Effector CD4-positive, alpha-beta T cell (primary cell): ENCODE results near the gene TRIM33.

Experiments used
- DNase-seq: peaks from one replicate; pipeline ENCODE4 v3.0.0-alpha.2; 2020
- total RNA-seq: gene quantifications from one replicate; lab custom pipeline; 2026; lab: John Stamatoyannopoulos, UW

The TRIM33 gene
- 147 reads per million, percentile 89 among the genes with 10 or more reads in this experiment for total RNA-seq

DNA sequence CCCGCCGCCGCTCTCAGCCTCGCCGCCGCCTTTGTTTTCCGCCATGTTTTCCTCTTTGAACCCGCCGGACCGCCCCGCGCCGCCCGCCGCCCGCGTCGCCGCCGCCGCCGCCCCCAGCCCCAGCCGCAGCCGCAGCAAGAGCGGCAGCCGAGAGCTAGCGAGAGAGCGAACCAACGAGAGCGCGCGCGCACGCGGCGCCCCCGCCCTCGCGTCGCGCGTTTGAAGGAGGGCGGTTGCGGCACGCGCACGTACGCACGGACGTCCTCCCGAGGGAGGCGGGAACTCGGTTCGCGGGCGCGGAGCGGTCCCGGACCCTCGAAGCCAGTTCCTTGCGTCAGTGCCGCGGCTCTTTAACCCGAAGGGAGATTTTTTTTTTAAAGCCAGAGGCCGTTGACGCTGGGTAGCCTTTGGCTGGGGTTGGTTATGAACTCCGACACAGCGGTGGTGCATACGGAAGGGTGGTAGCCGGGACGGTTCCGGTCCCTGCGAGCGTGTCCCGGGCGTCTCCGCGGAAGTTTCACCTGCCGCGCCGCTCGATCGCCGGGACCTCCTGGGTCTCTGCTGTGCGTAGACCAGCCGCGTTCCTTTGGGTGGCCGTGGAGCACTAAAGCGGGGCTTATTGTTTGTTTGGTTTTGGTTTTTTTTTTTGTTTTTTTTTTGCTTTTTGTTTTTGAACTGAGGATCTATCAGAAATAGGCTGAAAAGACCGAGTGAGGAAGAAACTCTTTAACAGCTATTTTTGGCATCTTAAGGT is at the start of gene TRIM33:
TRIM33 (minus strand) TSS at position 172 of the 754 bp plus-strand sequence; CDS start at position 45, 127 bp downstream.
- DNase-seq: peak; percentile 87

GRCh38 chr1:114559356-114559755 is 48.4 kb upstream of the TRIM33 start:
- DNase-seq: no peak

- DNase-seq: no peak
Measured at GRCh38 chr1:114558544-114558943, 47.5 kb upstream of the TRIM33 start.

- no peak for DNase-seq
Measured at GRCh38 chr1:114554577-114554976, 43.6 kb upstream of the TRIM33 start.

DNA sequence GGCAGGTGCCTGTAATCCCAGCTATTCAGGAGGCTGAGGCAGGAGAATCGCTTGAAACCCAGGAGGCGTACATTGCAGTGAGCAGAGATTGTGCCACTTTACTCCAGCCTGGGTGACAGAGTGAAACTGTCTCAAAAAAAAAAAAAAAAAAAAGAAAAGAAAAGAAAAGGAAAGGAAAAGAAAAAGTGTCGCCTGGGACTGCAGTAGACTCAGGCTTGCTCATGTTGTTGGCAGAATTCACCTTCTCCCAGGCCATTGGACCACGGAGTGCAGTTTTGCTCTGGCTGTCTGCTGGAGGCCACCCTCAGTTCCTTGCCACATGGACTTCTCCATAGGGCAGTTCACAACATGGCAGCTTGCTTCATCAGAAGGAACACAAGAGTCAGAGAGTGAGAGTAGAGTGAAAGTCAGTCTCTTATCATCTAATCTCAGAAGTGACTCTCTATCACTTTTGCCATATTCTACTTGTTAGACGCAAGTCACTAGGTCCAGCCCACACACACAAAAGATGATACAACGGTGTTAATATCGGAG is 41.2 kb upstream of the TRIM33 start:
- no peak for DNase-seq

GRCh38 chr1:114551400-114551799 is 40.4 kb upstream of the TRIM33 start:
- DNase-seq: no peak

DNA sequence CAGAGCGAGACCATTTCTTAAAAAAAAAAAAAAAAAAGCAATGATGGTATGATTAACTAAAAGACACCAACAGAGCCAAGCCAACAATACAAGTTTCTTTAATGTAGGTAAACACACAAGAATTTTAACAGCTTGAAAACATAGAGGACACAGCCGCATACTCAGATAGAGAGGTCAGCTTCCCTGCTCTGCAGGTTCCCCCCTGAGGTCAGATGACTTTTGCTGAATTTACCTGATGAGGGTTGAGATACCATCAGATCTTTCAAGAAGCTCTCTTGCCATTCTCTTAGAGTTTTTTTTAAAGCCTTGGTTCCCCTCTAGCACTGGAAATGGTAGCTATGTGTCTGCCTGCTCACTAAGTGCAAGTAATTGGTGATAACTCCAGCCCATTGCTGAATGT is 39.3 kb upstream of the TRIM33 start:
- no peak for DNase-seq

GRCh38 chr1:114549137-114549536 is 38.1 kb upstream of the TRIM33 start:
- no peak for DNase-seq

GRCh38 chr1:114547076-114547475 is 36.1 kb upstream of the TRIM33 start:
- no peak for DNase-seq

GRCh38 chr1:114545796-114546195 is 34.8 kb upstream of the TRIM33 start:
- no peak for DNase-seq

GRCh38 chr1:114545315-114545714 is 34.3 kb upstream of the TRIM33 start:
- no peak for DNase-seq

DNA sequence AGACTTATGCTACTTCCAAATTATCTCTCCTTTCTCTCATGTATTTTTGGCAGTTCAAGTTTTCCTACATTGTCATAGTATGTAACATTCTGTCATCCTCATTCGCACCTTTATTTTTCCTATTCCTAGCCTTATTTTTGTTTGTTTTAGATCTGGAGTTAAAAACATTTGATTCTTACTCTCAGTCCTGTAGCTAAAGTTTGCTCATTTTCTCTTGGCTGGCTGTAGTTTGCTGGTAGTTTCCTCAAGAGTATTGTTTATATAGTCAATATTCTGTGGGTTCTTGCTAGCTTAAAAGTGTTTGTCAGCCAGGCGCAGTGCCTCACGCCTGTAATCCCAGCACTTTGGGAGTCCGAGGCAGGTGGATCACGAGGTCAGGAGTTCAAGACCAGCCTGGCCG is 29.8 kb upstream of the TRIM33 start:
- DNase-seq: no peak

DNA sequence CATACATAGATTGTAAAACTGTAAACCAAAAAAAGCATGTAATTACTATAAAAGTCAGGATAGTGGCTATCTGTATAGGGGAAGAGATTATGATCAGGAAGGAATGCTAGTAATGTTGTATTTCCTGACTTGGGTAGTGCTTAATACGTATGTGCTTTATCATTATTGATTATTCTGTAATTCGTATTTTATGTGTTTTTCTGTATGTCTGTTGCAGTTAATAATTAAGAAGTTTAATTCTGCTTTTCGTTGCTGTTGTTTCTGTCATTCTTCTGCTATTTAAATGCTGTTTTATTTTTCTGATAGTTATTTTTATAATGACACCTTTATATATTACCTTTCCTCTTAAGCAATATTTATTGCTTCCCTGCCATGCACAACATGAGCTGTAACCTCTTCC is 29.3 kb upstream of the TRIM33 start:
- no peak for DNase-seq

DNA sequence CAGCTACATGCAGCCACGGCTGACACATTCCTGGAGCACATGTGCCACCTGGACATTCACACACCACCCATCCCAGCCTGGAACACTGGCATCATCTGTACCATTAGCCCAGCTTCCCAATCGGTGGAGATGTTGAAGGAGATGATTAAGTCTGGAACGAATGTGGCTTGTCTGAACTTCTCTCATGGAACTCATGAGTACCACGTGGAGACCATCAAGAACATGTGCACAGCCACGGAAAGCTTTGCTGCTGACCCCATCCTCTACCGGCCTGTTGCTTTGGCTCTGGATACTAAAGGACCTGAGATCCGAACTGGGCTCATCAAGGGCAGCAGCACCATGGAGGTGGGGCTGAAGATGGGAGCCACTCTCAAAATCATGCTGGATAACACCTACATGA is 25.0 kb upstream of the TRIM33 start:
- DNase-seq: no peak

DNA sequence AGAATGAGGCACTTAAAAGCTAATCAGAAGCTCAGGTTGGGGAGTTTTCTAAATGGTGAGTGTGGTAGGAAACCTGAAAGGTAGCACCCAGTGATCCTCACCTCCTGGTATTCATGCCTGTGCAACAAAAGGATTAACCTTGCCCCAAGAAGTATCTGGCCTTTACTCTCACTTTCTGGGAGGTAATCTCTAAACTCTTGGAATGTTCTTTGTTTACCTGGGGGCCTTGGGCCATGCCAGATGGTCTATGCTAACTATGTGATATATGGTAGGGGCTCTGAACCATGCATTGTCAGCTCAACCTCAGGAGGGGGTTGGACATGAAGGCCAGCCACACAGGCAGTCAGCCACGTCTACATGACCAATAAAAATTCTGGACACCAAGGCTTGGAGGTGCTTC is 24.4 kb upstream of the TRIM33 start:
- DNase-seq: no peak

- DNase-seq: no peak
Measured at GRCh38 chr1:114531094-114531493, 20.1 kb upstream of the TRIM33 start.

- DNase-seq: no peak
Measured at GRCh38 chr1:114530224-114530623, 19.2 kb upstream of the TRIM33 start.

- no peak for DNase-seq
Measured at GRCh38 chr1:114524944-114525343, 13.9 kb upstream of the TRIM33 start.

GRCh38 chr1:114522264-114522575 is 11.2 kb upstream of the TRIM33 start:
- no peak for DNase-seq

DNA sequence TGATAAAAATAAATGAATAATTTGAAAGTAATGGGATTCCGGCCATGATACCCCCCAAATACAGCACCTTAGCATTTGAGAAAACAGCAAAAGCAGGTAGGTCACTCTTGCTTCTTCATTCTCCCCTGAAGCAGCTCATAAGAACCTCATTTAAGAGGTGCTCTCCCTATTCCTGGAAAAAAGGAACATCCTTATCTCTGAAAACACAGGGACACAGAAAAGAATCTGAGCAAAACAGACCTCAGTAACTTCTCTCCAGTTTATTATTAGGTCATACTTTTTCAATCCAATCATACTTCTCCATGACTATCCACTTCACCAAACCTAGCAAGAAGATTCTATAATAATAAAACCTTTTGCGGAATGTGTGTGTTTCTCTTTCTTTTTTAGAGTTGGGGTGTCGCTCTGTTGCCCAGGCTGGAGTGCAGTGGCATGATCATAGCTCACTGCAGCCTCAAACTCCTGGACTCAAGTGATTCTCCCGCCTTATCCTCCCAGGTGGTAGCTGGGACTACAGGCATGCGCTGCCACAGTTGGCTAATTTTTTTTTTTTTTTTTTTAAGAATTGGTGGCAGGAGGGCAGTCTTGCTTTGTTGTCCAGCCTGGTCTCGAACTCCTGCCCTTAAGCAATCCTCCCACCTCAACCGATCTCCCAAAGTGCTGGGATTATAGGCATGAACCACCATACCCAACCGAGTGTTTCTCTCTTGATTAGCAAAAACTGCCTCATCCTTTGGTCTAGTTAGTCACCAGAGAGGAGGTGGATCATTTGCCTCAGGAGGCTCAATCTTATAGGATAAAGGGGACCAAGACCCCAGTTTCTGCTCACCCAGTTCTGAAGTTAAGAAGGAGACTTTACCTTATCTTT is 10.6 kb upstream of the TRIM33 start:
- DNase-seq: no peak

- no peak for DNase-seq
Measured at GRCh38 chr1:114517348-114517747, 6.3 kb upstream of the TRIM33 start.

- no peak for DNase-seq
Measured at GRCh38 chr1:114512595-114513280, 1.7 kb upstream of the TRIM33 start.
